Astrocyte (in vitro differentiated cells and primary cell): Measurements from ENCODE around the gene LMAN1L. TPM values are rescaled to one million over a fixed set of nuclear protein-coding genes. Genes with fewer than 3 reads are reported as not detected.

ENCODE experiments used
- DNase-seq: peaks from one replicate; pipeline ENCODE4 v3.0.0-alpha.2; 2010; ENCODE audit warnings: low read depth
- FAIRE-seq: peaks from 2 replicates; lab custom pipeline; 2011; peaks lifted over from hg19 to GRCh38; lab: Jason Lieb, UNC
- H2AFZ ChIP-seq: 2 replicates; pipeline ENCODE4 v1.6.0; 2012; ENCODE audit warnings: low read depth, low read length, inconsistent platforms
- H3K27ac ChIP-seq: 2 replicates; pipeline ENCODE4 v1.5.1; 2011; ENCODE audit warnings: low read depth, low read length, inconsistent platforms
- H3K27me3 ChIP-seq: 2 replicates; pipeline ENCODE4 v1.6.0; 2011; ENCODE audit warnings: low read length, inconsistent platforms; ENCODE audit not compliant: insufficient read depth
- H3K36me3 ChIP-seq: 2 replicates; pipeline ENCODE4 v1.5.1; 2011; ENCODE audit warnings: low read length, inconsistent platforms; ENCODE audit not compliant: insufficient read depth
- H3K4me1 ChIP-seq: 2 replicates; pipeline ENCODE4 v1.5.1; 2011; ENCODE audit warnings: low read length, inconsistent platforms; ENCODE audit not compliant: insufficient read depth
- H3K4me2 ChIP-seq: 2 replicates; pipeline ENCODE4 v1.6.0; 2012; ENCODE audit warnings: low read length, inconsistent platforms
- H3K4me3 ChIP-seq: 2 replicates; pipeline ENCODE4 v1.5.1; 2011; ENCODE audit warnings: low read depth, mild to moderate bottlenecking, low read length, inconsistent platforms; ENCODE audit not compliant: insufficient read depth
- H3K79me2 ChIP-seq: 2 replicates; pipeline ENCODE4 v1.6.0; 2012; ENCODE audit warnings: mild to moderate bottlenecking, low read length, inconsistent platforms; ENCODE audit not compliant: insufficient read depth
- H3K9ac ChIP-seq: 2 replicates; pipeline ENCODE4 v1.6.0; 2012; ENCODE audit warnings: mild to moderate bottlenecking, low read length, inconsistent platforms
- H3K9me3 ChIP-seq: 2 replicates; pipeline ENCODE4 v1.5.1; 2012; ENCODE audit warnings: low read depth, mild to moderate bottlenecking, low read length, inconsistent platforms; ENCODE audit not compliant: insufficient read depth
- H4K20me1 ChIP-seq: 2 replicates; pipeline ENCODE4 v1.6.0; 2012; ENCODE audit warnings: low read length, inconsistent platforms; ENCODE audit not compliant: insufficient read depth
- H3K27ac Mint-ChIP-seq: one replicate; pipeline ENCODE4 v1.8.0; 2021; ENCODE audit warnings: mild to moderate bottlenecking, mixed read lengths; ENCODE audit not compliant: unreplicated experiment
- H3K27me3 Mint-ChIP-seq: one replicate; pipeline ENCODE4 v1.8.0; 2021; ENCODE audit warnings: low read depth, mixed read lengths; ENCODE audit not compliant: unreplicated experiment
- H3K36me3 Mint-ChIP-seq: one replicate; pipeline ENCODE4 v1.8.0; 2021; ENCODE audit warnings: low read depth, mixed read lengths; ENCODE audit not compliant: unreplicated experiment
- H3K4me1 Mint-ChIP-seq: one replicate; pipeline ENCODE4 v1.8.0; 2021; ENCODE audit warnings: low read depth, mixed read lengths; ENCODE audit not compliant: unreplicated experiment
- H3K4me3 Mint-ChIP-seq: one replicate; pipeline ENCODE4 v1.8.0; 2021; ENCODE audit warnings: mild to moderate bottlenecking, moderate library complexity, mixed read lengths; ENCODE audit not compliant: unreplicated experiment
- H3K9me3 Mint-ChIP-seq: one replicate; pipeline ENCODE4 v1.8.0; 2021; ENCODE audit warnings: mild to moderate bottlenecking, mixed read lengths; ENCODE audit not compliant: unreplicated experiment
- CTCF ChIP-seq: IDR thresholded peaks from 2 replicates; pipeline ENCODE4 v1.5.1; 2011; ENCODE audit warnings: low read depth, mild to moderate bottlenecking, inconsistent platforms, low read length, moderate library complexity; ENCODE audit not compliant: insufficient read depth
- EZH2 ChIP-seq: IDR thresholded peaks from 2 replicates; pipeline ENCODE4 v1.6.1; 2012; ENCODE audit warnings: mild to moderate bottlenecking, low read length, inconsistent platforms; ENCODE audit not compliant: insufficient read depth
- total RNA-seq: library from RNA; stranded (reverse); gene quantifications from 2 replicates; pipeline ENCODE4 v1.2.1, GENCODE V29; 2021

LMAN1L gene
- total RNA-seq, 1 donor from 2014 or later: 0.32 TPM

GRCh38 chr15:74773329-74773728, 39.3 kb upstream of the LMAN1L start:
- H3K36me3 ChIP-seq: no peaks in the 10 kb centered on the region
- DNase-seq (no peak), FAIRE-seq (no peak)
- no peaks in the 10 kb centered on the region for H3K9me3 ChIP-seq
- no peak overlapping the region for H3K4me2 ChIP-seq
- Mint-ChIP-seq H3K27ac (no peak overlapping the region), H3K36me3 (no peaks in the 10 kb centered on the region), H3K27me3 (peaks cover 18% of the 10 kb centered on the region), H3K9me3 (no peaks in the 10 kb centered on the region), H3K4me3 (no peak overlapping the region), H3K4me1 (peaks cover 12% of the 10 kb centered on the region)
- TF ChIP-seq CTCF: no peak
- TF ChIP-seq EZH2: no peak
- no peak overlapping the region for H3K9ac ChIP-seq
- no peaks in the 10 kb centered on the region for H3K79me2 ChIP-seq
- peaks cover 9% of the 10 kb centered on the region for H3K27me3 ChIP-seq
- H3K4me1 ChIP-seq: peaks cover 4% of the 10 kb centered on the region
- no peaks in the 10 kb centered on the region for H4K20me1 ChIP-seq
- H2AFZ ChIP-seq: no peak overlapping the region
- H3K4me3 ChIP-seq: no peak overlapping the region
- H3K27ac ChIP-seq: no peak overlapping the region

DNA sequence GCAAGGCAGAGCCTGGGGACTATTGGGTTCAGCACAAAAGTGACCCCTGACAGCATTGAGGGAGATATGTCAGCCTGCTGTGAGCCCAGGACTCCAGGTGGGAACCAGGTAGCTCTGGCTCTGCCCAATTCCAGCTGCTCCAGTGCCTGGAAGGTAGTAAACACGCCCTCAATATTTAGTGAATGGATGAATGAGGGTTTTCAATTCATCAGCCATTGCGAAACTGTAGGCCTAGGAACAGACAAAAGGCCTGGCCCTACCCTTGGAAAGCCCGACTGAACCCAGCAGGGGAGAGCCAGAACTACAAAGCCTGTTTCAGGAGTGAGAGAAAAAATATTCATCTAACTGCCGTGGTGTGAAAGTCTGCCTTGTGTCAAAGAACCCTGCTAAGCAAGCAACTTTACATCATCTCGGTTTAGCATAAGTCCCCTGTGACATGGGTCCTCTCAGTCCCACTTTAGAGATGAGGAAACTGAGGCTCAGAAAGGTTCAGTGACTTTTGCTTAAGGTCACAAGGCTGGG, 38.8 kb upstream of the LMAN1L start:
- H3K36me3 Mint-ChIP-seq: no peaks in the 10 kb centered on the region
- no peak for DNase-seq
- Histone ChIP-seq H3K4me3 (no peak overlapping the region), H3K79me2 (no peaks in the 10 kb centered on the region), H3K9me3 (no peaks in the 10 kb centered on the region), H3K4me1 (peaks cover 4% of the 10 kb centered on the region), H2AFZ (no peak overlapping the region), H3K4me2 (no peak overlapping the region), H3K27me3 (peaks cover 9% of the 10 kb centered on the region), H4K20me1 (no peaks in the 10 kb centered on the region), H3K36me3 (no peaks in the 10 kb centered on the region), H3K27ac (no peak overlapping the region), H3K9ac (no peak overlapping the region)
- peaks cover 11% of the 10 kb centered on the region for H3K4me1 Mint-ChIP-seq
- TF ChIP-seq CTCF (no peak), EZH2 (no peak)
- peaks cover 17% of the 10 kb centered on the region for H3K27me3 Mint-ChIP-seq
- no peak for FAIRE-seq
- no peak overlapping the region for H3K4me3 Mint-ChIP-seq
- H3K9me3 Mint-ChIP-seq: no peaks in the 10 kb centered on the region
- no peak overlapping the region for H3K27ac Mint-ChIP-seq

DNA sequence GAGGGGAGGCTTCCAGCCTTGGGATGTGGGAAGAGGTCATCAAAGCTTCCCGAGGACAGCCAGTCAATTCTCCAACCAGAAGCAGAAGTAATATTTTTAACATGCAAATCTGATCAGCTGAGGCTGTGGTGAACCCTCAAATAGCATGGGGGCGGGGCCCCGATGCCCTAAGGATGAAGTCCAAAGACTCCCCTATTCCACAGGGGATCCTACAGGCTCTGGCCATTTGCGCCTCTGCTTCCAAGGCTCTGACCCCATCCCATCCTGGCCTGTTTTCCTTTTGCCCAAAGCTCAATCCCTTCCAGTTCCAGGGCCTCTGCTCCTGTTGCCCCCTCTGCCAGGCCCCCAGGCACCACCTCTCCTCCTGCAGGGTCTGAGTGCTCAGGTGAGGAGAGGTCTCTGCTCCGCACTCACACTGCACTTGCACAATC, 37.5 kb upstream of the LMAN1L start:
- no peak overlapping the region for H3K4me2 ChIP-seq
- no peaks in the 10 kb centered on the region for H3K79me2 ChIP-seq
- Mint-ChIP-seq H3K27me3 (peaks cover 12% of the 10 kb centered on the region), H3K36me3 (no peaks in the 10 kb centered on the region), H3K4me1 (peaks cover 10% of the 10 kb centered on the region), H3K27ac (no peak overlapping the region), H3K4me3 (no peak overlapping the region), H3K9me3 (no peaks in the 10 kb centered on the region)
- no peaks in the 10 kb centered on the region for H4K20me1 ChIP-seq
- peaks cover 6% of the 10 kb centered on the region for H3K27me3 ChIP-seq
- no peak for FAIRE-seq
- DNase-seq: no peak
- H3K4me3 ChIP-seq: no peak overlapping the region
- H3K9ac ChIP-seq: no peak overlapping the region
- TF ChIP-seq EZH2 (no peak), CTCF (no peak)
- no peaks in the 10 kb centered on the region for H3K9me3 ChIP-seq
- H3K36me3 ChIP-seq: no peaks in the 10 kb centered on the region
- H3K4me1 ChIP-seq: peaks cover 4% of the 10 kb centered on the region
- H3K27ac ChIP-seq: no peak overlapping the region
- no peak overlapping the region for H2AFZ ChIP-seq
